Astrocyte (in vitro differentiated cells and primary cell): Measurements from ENCODE around the gene ETFA. TPM values are rescaled to one million over a fixed set of nuclear protein-coding genes. Genes with fewer than 3 reads are reported as not detected.
"Not testable (repeated sequence)": the region's sequence is repeated elsewhere in the genome, so short reads cannot be mapped to it uniquely, and the experiment has no call there.

Experiments used
- DNase-seq: peaks from one replicate; pipeline ENCODE4 v3.0.0-alpha.2; 2010; ENCODE audit warnings: low read depth
- FAIRE-seq: peaks from 2 replicates; lab custom pipeline; 2011; peaks lifted over from hg19 to GRCh38; lab: Jason Lieb, UNC
- H2AFZ ChIP-seq: 2 replicates; pipeline ENCODE4 v1.6.0; 2012; ENCODE audit warnings: low read depth, low read length, inconsistent platforms
- H3K27ac ChIP-seq: 2 replicates; pipeline ENCODE4 v1.5.1; 2011; ENCODE audit warnings: low read depth, low read length, inconsistent platforms
- H3K27me3 ChIP-seq: 2 replicates; pipeline ENCODE4 v1.6.0; 2011; ENCODE audit warnings: low read length, inconsistent platforms; ENCODE audit not compliant: insufficient read depth
- H3K36me3 ChIP-seq: 2 replicates; pipeline ENCODE4 v1.5.1; 2011; ENCODE audit warnings: low read length, inconsistent platforms; ENCODE audit not compliant: insufficient read depth
- H3K4me1 ChIP-seq: 2 replicates; pipeline ENCODE4 v1.5.1; 2011; ENCODE audit warnings: low read length, inconsistent platforms; ENCODE audit not compliant: insufficient read depth
- H3K4me2 ChIP-seq: 2 replicates; pipeline ENCODE4 v1.6.0; 2012; ENCODE audit warnings: low read length, inconsistent platforms
- H3K4me3 ChIP-seq: 2 replicates; pipeline ENCODE4 v1.5.1; 2011; ENCODE audit warnings: low read depth, mild to moderate bottlenecking, low read length, inconsistent platforms; ENCODE audit not compliant: insufficient read depth
- H3K79me2 ChIP-seq: 2 replicates; pipeline ENCODE4 v1.6.0; 2012; ENCODE audit warnings: mild to moderate bottlenecking, low read length, inconsistent platforms; ENCODE audit not compliant: insufficient read depth
- H3K9ac ChIP-seq: 2 replicates; pipeline ENCODE4 v1.6.0; 2012; ENCODE audit warnings: mild to moderate bottlenecking, low read length, inconsistent platforms
- H3K9me3 ChIP-seq: 2 replicates; pipeline ENCODE4 v1.5.1; 2012; ENCODE audit warnings: low read depth, mild to moderate bottlenecking, low read length, inconsistent platforms; ENCODE audit not compliant: insufficient read depth
- H4K20me1 ChIP-seq: 2 replicates; pipeline ENCODE4 v1.6.0; 2012; ENCODE audit warnings: low read length, inconsistent platforms; ENCODE audit not compliant: insufficient read depth
- H3K27ac Mint-ChIP-seq: one replicate; pipeline ENCODE4 v1.8.0; 2021; ENCODE audit warnings: mild to moderate bottlenecking, mixed read lengths; ENCODE audit not compliant: unreplicated experiment
- H3K27me3 Mint-ChIP-seq: one replicate; pipeline ENCODE4 v1.8.0; 2021; ENCODE audit warnings: low read depth, mixed read lengths; ENCODE audit not compliant: unreplicated experiment
- H3K36me3 Mint-ChIP-seq: one replicate; pipeline ENCODE4 v1.8.0; 2021; ENCODE audit warnings: low read depth, mixed read lengths; ENCODE audit not compliant: unreplicated experiment
- H3K4me1 Mint-ChIP-seq: one replicate; pipeline ENCODE4 v1.8.0; 2021; ENCODE audit warnings: low read depth, mixed read lengths; ENCODE audit not compliant: unreplicated experiment
- H3K4me3 Mint-ChIP-seq: one replicate; pipeline ENCODE4 v1.8.0; 2021; ENCODE audit warnings: mild to moderate bottlenecking, moderate library complexity, mixed read lengths; ENCODE audit not compliant: unreplicated experiment
- H3K9me3 Mint-ChIP-seq: one replicate; pipeline ENCODE4 v1.8.0; 2021; ENCODE audit warnings: mild to moderate bottlenecking, mixed read lengths; ENCODE audit not compliant: unreplicated experiment
- EZH2 ChIP-seq: IDR thresholded peaks from 2 replicates; pipeline ENCODE4 v1.6.1; 2012; ENCODE audit warnings: mild to moderate bottlenecking, low read length, inconsistent platforms; ENCODE audit not compliant: insufficient read depth
- total RNA-seq: library from RNA; stranded (reverse); gene quantifications from 2 replicates; pipeline ENCODE4 v1.2.1, GENCODE V29; 2021
- TF ChIP-seq, protein P1 (sequence below): IDR thresholded peaks from 2 replicates; pipeline ENCODE4 v1.5.1; 2011; ENCODE audit warnings: low read depth, mild to moderate bottlenecking, inconsistent platforms, low read length, moderate library complexity; ENCODE audit not compliant: insufficient read depth

The ETFA gene
- total RNA-seq, 1 donor from 2014 or later = 126 TPM

DNA sequence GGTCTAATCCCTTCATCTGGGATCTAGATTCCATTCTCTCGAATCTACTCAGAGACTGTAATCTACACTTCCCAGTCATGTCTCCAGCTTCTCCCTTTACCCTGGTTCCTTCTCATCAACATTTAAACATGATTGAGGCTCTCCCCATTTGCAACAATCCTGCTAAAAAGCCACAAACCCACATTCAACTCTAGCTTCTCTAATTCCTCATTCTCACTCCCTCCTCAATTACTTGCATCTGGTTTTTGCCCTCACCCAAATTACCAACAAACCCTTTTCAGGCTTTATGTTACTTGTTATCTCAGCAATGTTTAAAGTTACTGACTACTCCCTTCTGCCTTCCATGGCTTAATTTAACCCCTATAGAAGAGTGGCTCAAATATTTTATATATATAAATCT is 11.5 kb downstream of the ETFA start:
- Mint-ChIP-seq H3K4me1 (no peaks in the 10 kb centered on the region), H3K4me3 (no peak overlapping the region), H3K9me3 (no peaks in the 10 kb centered on the region), H3K27ac (no peak overlapping the region), H3K27me3 (no peaks in the 10 kb centered on the region), H3K36me3 (peaks cover 4% of the 10 kb centered on the region)
- Histone ChIP-seq H3K4me3 (no peak overlapping the region), H3K9ac (no peak overlapping the region), H3K4me2 (no peak overlapping the region), H3K27me3 (no peaks in the 10 kb centered on the region), H3K9me3 (no peaks in the 10 kb centered on the region), H2AFZ (no peak overlapping the region), H3K27ac (no peak overlapping the region), H4K20me1 (peaks cover 83% of the 10 kb centered on the region), H3K4me1 (no peaks in the 10 kb centered on the region), H3K36me3 (no peaks in the 10 kb centered on the region), H3K79me2 (peaks cover 93% of the 10 kb centered on the region)
- DNase-seq (no peak), FAIRE-seq (no peak)
- TF ChIP-seq, protein P1, sequence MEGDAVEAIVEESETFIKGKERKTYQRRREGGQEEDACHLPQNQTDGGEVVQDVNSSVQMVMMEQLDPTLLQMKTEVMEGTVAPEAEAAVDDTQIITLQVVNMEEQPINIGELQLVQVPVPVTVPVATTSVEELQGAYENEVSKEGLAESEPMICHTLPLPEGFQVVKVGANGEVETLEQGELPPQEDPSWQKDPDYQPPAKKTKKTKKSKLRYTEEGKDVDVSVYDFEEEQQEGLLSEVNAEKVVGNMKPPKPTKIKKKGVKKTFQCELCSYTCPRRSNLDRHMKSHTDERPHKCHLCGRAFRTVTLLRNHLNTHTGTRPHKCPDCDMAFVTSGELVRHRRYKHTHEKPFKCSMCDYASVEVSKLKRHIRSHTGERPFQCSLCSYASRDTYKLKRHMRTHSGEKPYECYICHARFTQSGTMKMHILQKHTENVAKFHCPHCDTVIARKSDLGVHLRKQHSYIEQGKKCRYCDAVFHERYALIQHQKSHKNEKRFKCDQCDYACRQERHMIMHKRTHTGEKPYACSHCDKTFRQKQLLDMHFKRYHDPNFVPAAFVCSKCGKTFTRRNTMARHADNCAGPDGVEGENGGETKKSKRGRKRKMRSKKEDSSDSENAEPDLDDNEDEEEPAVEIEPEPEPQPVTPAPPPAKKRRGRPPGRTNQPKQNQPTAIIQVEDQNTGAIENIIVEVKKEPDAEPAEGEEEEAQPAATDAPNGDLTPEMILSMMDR = no peak
- no peak for TF ChIP-seq EZH2

DNA sequence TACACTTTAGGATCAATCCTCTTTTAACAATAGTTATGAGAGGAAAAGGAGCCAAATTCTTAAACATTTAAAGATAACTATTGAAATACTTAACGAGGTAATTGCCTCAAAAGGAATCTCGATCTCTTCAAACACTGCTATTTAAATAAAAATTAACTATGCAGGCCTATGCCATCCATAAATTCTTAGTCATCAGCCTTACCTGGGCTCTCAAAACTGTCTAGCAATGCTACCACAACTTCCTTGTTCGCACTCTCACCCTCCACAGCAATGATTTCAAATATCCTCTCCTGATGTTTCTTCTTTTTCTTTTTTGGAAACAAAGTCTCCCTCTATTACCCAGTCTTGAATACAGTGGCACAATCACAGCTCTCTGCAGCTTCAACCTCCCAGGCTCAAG is 12.3 kb downstream of the ETFA start:
- Mint-ChIP-seq H3K9me3 (no peaks in the 10 kb centered on the region), H3K4me3 (no peak overlapping the region), H3K36me3 (peaks cover 2% of the 10 kb centered on the region), H3K27me3 (no peaks in the 10 kb centered on the region), H3K4me1 (no peaks in the 10 kb centered on the region), H3K27ac (no peak overlapping the region)
- peaks cover 78% of the 10 kb centered on the region for H4K20me1 ChIP-seq
- peaks cover 91% of the 10 kb centered on the region for H3K79me2 ChIP-seq
- H3K27ac ChIP-seq = no peak overlapping the region
- no peak overlapping the region for H3K4me2 ChIP-seq
- no peak for TF ChIP-seq EZH2
- TF ChIP-seq, protein P1 = no peak
- no peaks in the 10 kb centered on the region for H3K9me3 ChIP-seq
- no peaks in the 10 kb centered on the region for H3K27me3 ChIP-seq
- no peak overlapping the region for H3K4me3 ChIP-seq
- H2AFZ ChIP-seq = no peak overlapping the region
- no peaks in the 10 kb centered on the region for H3K36me3 ChIP-seq
- FAIRE-seq = no peak
- no peak for DNase-seq
- H3K9ac ChIP-seq = no peak overlapping the region
- H3K4me1 ChIP-seq = no peaks in the 10 kb centered on the region

DNA sequence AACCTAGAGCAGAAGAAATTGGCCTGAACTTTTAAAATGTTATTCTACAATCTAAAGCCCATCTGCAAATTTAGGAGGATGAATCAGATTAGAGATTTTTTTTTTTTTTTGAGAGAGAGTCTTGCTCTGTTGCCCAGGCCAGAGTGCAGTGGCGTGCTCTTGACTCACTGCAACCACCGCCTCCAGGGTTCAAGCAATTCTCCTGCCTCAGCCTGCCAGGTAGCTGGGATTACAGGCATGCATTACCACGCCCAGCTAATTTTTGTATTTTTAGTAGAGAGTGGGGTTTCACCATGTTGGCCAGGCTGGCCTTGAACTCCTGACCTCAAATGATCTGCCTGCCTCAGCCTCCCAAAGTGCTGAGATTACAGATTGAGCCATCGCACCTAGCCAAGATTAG is 13.3 kb downstream of the ETFA start:
- FAIRE-seq, H3K4me3 ChIP-seq, H3K27me3 Mint-ChIP-seq, H3K9me3 Mint-ChIP-seq, H2AFZ ChIP-seq, H3K36me3 Mint-ChIP-seq, H3K4me1 Mint-ChIP-seq, H3K4me3 Mint-ChIP-seq, H3K27ac ChIP-seq, H3K36me3 ChIP-seq, H3K9me3 ChIP-seq, H3K27ac Mint-ChIP-seq, DNase-seq, H3K4me1 ChIP-seq, H3K4me2 ChIP-seq, H3K9ac ChIP-seq, H3K27me3 ChIP-seq: not testable (repeated sequence)
- Histone ChIP-seq H3K79me2 (peaks cover 91% of the 10 kb centered on the region), H4K20me1 (peaks cover 75% of the 10 kb centered on the region)
